GM23338 (cell line): ENCODE measurements around the gene CELSR1. TPM values are rescaled to one million over a fixed set of nuclear protein-coding genes. Genes with fewer than 3 reads are reported as not detected.

Experiments used
- ATAC-seq: fragments of 200-7000 bp; cut with Tn5 transposase; 3 replicates; pipeline ENCODE4 v1.9.1; 2020
- DNase-seq: peaks from one replicate; pipeline ENCODE4 v3.0.0-alpha.2; 2015; ENCODE audit warnings: low spot score
- H2AFZ ChIP-seq: fragments of 200-600 bp; sonication (generic); 2 replicates; pipeline ENCODE4 v1.8.0; 2016; ENCODE audit warnings: antibody characterized with exemption, mild to moderate bottlenecking, moderate library complexity
- H3F3A ChIP-seq: fragments of 200-600 bp; sonication (generic); replicated peaks from 2 replicates; pipeline ENCODE4 v1.8.0; 2017; ENCODE audit warnings: antibody characterized with exemption, mixed run types, low read depth
- H3K27ac ChIP-seq: fragments of 200-600 bp; sonication (generic); 2 replicates; pipeline ENCODE4 v1.6.1; 2016; ENCODE audit warnings: low read depth
- H3K27me3 ChIP-seq: fragments of 200-600 bp; sonication (generic); 2 replicates; pipeline ENCODE4 v1.8.0; 2016; ENCODE audit warnings: mild to moderate bottlenecking, mixed run types, moderate library complexity; ENCODE audit not compliant: insufficient read depth
- H3K36me3 ChIP-seq: fragments of 200-600 bp; sonication (generic); 2 replicates; pipeline ENCODE4 v1.8.0; 2016; ENCODE audit warnings: mild to moderate bottlenecking; ENCODE audit not compliant: insufficient read depth
- H3K4me1 ChIP-seq: fragments of 200-600 bp; sonication (generic); 2 replicates; pipeline ENCODE4 v1.8.0; 2016; ENCODE audit warnings: mild to moderate bottlenecking, moderate library complexity; ENCODE audit not compliant: insufficient read depth
- H3K4me2 ChIP-seq: fragments of 200-600 bp; sonication (generic); 2 replicates; pipeline ENCODE4 v1.7.1; 2017; ENCODE audit warnings: mixed run types
- H3K4me3 ChIP-seq: fragments of 200-600 bp; sonication (generic); 2 replicates; pipeline ENCODE4 v1.6.1; 2016; ENCODE audit warnings: mixed run types
- H3K79me2 ChIP-seq: fragments of 200-600 bp; sonication (generic); replicated peaks from 2 replicates; pipeline ENCODE4 v1.8.0; 2017; ENCODE audit warnings: mild to moderate bottlenecking; ENCODE audit not compliant: insufficient read depth
- H3K9me2 ChIP-seq: fragments of 200-600 bp; sonication (generic); 2 replicates; pipeline ENCODE4 v1.8.0; 2017; ENCODE audit not compliant: insufficient read depth
- H4K20me1 ChIP-seq: fragments of 200-600 bp; sonication (generic); replicated peaks from 2 replicates; pipeline ENCODE4 v1.8.0; 2017; ENCODE audit warnings: mild to moderate bottlenecking; ENCODE audit not compliant: insufficient read depth
- H3K27ac Mint-ChIP-seq: 2 replicates; pipeline ENCODE4 v1.8.0; 2020; ENCODE audit warnings: inconsistent platforms, mild to moderate bottlenecking, moderate library complexity, mixed read lengths
- H3K27me3 Mint-ChIP-seq: 3 replicates; pipeline ENCODE4 v1.8.0; 2022; ENCODE audit warnings: low read depth, mild to moderate bottlenecking, moderate library complexity, mixed read lengths, inconsistent platforms; ENCODE audit not compliant: insufficient read depth, poor library complexity
- H3K36me3 Mint-ChIP-seq: 3 replicates; pipeline ENCODE4 v1.8.0; 2021; ENCODE audit warnings: low read depth, mild to moderate bottlenecking, inconsistent platforms, moderate library complexity, mixed read lengths
- H3K4me1 Mint-ChIP-seq: 3 replicates; pipeline ENCODE4 v1.8.0; 2020; ENCODE audit warnings: mild to moderate bottlenecking, inconsistent platforms, mixed read lengths
- H3K4me3 Mint-ChIP-seq: 3 replicates; pipeline ENCODE4 v1.8.0; 2021; ENCODE audit warnings: moderate library complexity, mild to moderate bottlenecking, inconsistent platforms, mixed read lengths
- H3K9me3 Mint-ChIP-seq: 3 replicates; pipeline ENCODE4 v1.8.0; 2020; ENCODE audit warnings: moderate library complexity, mild to moderate bottlenecking, inconsistent platforms, mixed read lengths
- CREB1 ChIP-seq: fragments of 250-450 bp; sonication (Bioruptor Pico); IDR thresholded peaks from 2 replicates; pipeline ENCODE4 v1.5.0; 2020; ENCODE audit warnings: low read depth, mild to moderate bottlenecking, moderate library complexity
- EZH2 ChIP-seq: fragments of 200-600 bp; sonication (generic); IDR thresholded peaks from one replicate; pipeline ENCODE4 v1.8.0; 2017; ENCODE audit warnings: antibody characterized with exemption, mild to moderate bottlenecking, low read depth; ENCODE audit not compliant: unreplicated experiment
- POLR2AphosphoS5 ChIP-seq: IDR thresholded peaks from 2 replicates; pipeline ENCODE4 v1.6.1; 2016; ENCODE audit warnings: antibody characterized with exemption, low read depth
- ZNF114 ChIP-seq: fragments of 250-450 bp; sonication (Bioruptor Pico); IDR thresholded peaks from 2 replicates; pipeline ENCODE4 v1.5.0; 2020; ENCODE audit warnings: mild to moderate bottlenecking, moderate library complexity
- ZNF331 ChIP-seq: fragments of 250-450 bp; sonication (Bioruptor Pico); IDR thresholded peaks from 2 replicates; pipeline ENCODE4 v1.5.0; 2020; ENCODE audit warnings: low read depth, mild to moderate bottlenecking, moderate library complexity
- polyA plus RNA-seq: library from polyadenylated mRNA; unstranded; fragments of >200 nt; fragmentation: Nextera tagmentation; extraction: Ambion mirVana; gene quantifications from 2 replicates; pipeline ENCODE4 v1.2.1, GENCODE V29; 2016
- total RNA-seq: library from RNA; depleted of rRNA; stranded (reverse); fragments of >200 nt; shearing (Covaris generic); gene quantifications from 2 replicates; pipeline ENCODE4 v1.2.3, GENCODE V29; 2014
- TF ChIP-seq, protein P1 (sequence below): IDR thresholded peaks from 2 replicates; pipeline ENCODE4 v1.6.1; 2016; ENCODE audit warnings: antibody characterized with exemption
- TF ChIP-seq, protein P2 (sequence below), 2 experiments: fragments of 200-600 bp in 1 of 2; sonication (generic) in 1 of 2; conservative IDR thresholded peaks; 2 replicates each; pipeline versions ENCODE4 v1.5.1 to v1.6.1; 2016 to 2017; ENCODE audit warnings: antibody characterized with exemption in 2 of 2, low read depth in 2 of 2, mild to moderate bottlenecking in 2 of 2, moderate library complexity in 1 of 2

CELSR1 gene
- total and polyA plus RNA-seq, 2 experiments from 2014 or later, result 4.8 to 20.4 TPM

DNA sequence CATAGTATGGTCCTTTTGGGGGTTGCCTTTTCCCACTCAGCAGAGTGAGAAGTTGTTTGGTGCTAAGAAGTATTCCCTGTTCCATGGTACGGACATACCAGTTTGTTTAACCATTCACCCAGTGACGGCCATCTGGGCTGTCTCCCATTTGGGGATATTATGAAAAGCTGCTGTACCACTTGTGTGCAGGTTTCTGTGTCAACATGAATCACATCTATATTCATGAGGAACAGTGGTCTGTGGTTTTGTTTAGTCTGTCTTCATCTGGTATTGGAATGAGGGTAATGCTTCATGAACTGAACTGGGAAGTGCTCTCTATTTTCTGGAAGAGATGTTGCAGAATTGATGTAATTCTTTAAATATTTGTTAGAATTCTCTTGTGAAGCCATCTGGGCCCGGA lies 112.4 kb downstream of the CELSR1 start:
- no peak for TF ChIP-seq POLR2AphosphoS5
- TF ChIP-seq, protein P1, sequence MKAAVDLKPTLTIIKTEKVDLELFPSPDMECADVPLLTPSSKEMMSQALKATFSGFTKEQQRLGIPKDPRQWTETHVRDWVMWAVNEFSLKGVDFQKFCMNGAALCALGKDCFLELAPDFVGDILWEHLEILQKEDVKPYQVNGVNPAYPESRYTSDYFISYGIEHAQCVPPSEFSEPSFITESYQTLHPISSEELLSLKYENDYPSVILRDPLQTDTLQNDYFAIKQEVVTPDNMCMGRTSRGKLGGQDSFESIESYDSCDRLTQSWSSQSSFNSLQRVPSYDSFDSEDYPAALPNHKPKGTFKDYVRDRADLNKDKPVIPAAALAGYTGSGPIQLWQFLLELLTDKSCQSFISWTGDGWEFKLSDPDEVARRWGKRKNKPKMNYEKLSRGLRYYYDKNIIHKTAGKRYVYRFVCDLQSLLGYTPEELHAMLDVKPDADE, result no peak
- no peak for TF ChIP-seq ZNF114 (CRISPR knock-in tag)
- TF ChIP-seq EZH2, result no peak
- TF ChIP-seq CREB1 (CRISPR knock-in tag), result no peak
- TF ChIP-seq, protein P2, sequence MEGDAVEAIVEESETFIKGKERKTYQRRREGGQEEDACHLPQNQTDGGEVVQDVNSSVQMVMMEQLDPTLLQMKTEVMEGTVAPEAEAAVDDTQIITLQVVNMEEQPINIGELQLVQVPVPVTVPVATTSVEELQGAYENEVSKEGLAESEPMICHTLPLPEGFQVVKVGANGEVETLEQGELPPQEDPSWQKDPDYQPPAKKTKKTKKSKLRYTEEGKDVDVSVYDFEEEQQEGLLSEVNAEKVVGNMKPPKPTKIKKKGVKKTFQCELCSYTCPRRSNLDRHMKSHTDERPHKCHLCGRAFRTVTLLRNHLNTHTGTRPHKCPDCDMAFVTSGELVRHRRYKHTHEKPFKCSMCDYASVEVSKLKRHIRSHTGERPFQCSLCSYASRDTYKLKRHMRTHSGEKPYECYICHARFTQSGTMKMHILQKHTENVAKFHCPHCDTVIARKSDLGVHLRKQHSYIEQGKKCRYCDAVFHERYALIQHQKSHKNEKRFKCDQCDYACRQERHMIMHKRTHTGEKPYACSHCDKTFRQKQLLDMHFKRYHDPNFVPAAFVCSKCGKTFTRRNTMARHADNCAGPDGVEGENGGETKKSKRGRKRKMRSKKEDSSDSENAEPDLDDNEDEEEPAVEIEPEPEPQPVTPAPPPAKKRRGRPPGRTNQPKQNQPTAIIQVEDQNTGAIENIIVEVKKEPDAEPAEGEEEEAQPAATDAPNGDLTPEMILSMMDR (conservative IDR thresholded peaks at IDR 0.05; ENCODE audit: low read depth in 2 of 2), result no peak
- TF ChIP-seq ZNF331 (CRISPR knock-in tag), result no peak
- no peak for ATAC-seq
- H3K27ac ChIP-seq, result no peak overlapping the region
- no peaks in the 10 kb centered on the region for H3K79me2 ChIP-seq
- H2AFZ ChIP-seq, result no peak overlapping the region
- no peaks in the 10 kb centered on the region for H3K9me2 ChIP-seq
- Mint-ChIP-seq H3K9me3 (peaks cover 4% of the 10 kb centered on the region; the same call in 1 of the 3 replicates), H3K36me3 (peaks cover 6% of the 10 kb centered on the region; the same call in 1 of the 3 replicates), H3K27ac (no peak overlapping the region), H3K27me3 (peaks cover 2% of the 10 kb centered on the region), H3K4me3 (no peak overlapping the region), H3K4me1 (no peaks in the 10 kb centered on the region)
- H3K4me3 ChIP-seq, result no peak overlapping the region
- H3K4me1 ChIP-seq, result no peaks in the 10 kb centered on the region
- DNase-seq, result no peak
- H4K20me1 ChIP-seq, result no peaks in the 10 kb centered on the region
- H3K27me3 ChIP-seq, result no peaks in the 10 kb centered on the region
- H3K4me2 ChIP-seq, result no peak overlapping the region
- H3F3A ChIP-seq, result no peaks in the 10 kb centered on the region
- H3K36me3 ChIP-seq, result no peaks in the 10 kb centered on the region; the same call in 1 of the 2 replicates

DNA sequence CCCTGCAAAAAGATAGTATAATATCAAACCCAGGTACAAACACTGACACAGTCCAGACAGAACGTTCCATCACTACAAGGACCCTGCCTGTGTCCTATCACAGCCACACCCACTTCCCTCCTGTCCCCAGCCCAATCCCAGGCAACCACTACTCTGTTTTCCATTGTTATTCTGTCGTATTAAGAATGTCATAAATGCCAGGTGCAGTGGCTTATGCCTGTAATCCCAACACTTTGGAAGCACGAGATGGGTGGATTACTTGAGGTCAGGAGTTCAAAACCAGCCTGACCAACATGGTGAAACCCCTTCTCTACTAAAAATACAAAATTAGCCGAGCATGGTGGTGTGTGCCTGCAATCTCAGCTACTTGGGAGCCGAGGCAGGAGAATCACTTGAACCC lies 112.9 kb downstream of the CELSR1 start:
- no peak overlapping the region for H3K4me2 ChIP-seq
- peaks cover 6% of the 10 kb centered on the region; the same call in 1 of the 3 replicates for H3K36me3 Mint-ChIP-seq

More for the DNA sequence above, 112.9 kb downstream of the CELSR1 start:
- TF ChIP-seq ZNF331 (CRISPR knock-in tag) (no peak), ZNF114 (CRISPR knock-in tag) (no peak)
- TF ChIP-seq, protein P1, result no peak
- Histone ChIP-seq H3K79me2 (no peaks in the 10 kb centered on the region), H3K27me3 (no peaks in the 10 kb centered on the region), H3K4me1 (no peaks in the 10 kb centered on the region), H2AFZ (no peak overlapping the region), H4K20me1 (no peaks in the 10 kb centered on the region), H3K4me3 (no peak overlapping the region), H3K27ac (no peak overlapping the region), H3K9me2 (no peaks in the 10 kb centered on the region), H3F3A (no peaks in the 10 kb centered on the region), H3K36me3 (no peaks in the 10 kb centered on the region; the same call in 1 of the 2 replicates)
- ATAC-seq, result no peak
- Mint-ChIP-seq H3K9me3 (peaks cover 4% of the 10 kb centered on the region; the same call in 1 of the 3 replicates), H3K27ac (no peak overlapping the region), H3K4me3 (no peak overlapping the region), H3K27me3 (peaks cover 2% of the 10 kb centered on the region), H3K4me1 (no peaks in the 10 kb centered on the region)
- DNase-seq, result no peak
